Measurements from ENCODE around the gene SSC5D. TPM values are rescaled to one million over a fixed set of nuclear protein-coding genes. Genes with fewer than 3 reads are reported as not detected.

Gene SSC5D
- total RNA-seq, 1 experiment from 2014 or later, result 1.5 TPM

- TF ChIP-seq POLR2AphosphoS5 (IDR thresholded peaks at IDR 0.05; ENCODE audit: low read depth, low read length) (peak; percentile 54; the same call in 1 of the 2 replicates), MAX (IDR thresholded peaks at IDR 0.05) (no peak), FOSL1 (IDR thresholded peaks at IDR 0.05; ENCODE audit: low read depth) (no peak), ATF3 (IDR thresholded peaks at IDR 0.05) (no peak)
- Histone ChIP-seq H3K4me3 (replicated peaks in 1 of 2; ENCODE audit: low read depth in 1 of 2, low read length in 2 of 2) (no peak overlapping the region), H3K4me1 (ENCODE audit: control insufficient read depth in 1 of 2, insufficient read depth in 2 of 2, low read length in 2 of 2) (peaks cover 15 to 39% of the 10 kb centered on the region in 2 experiments), H3K79me2 (ENCODE audit: insufficient read depth, low read length) (peaks cover 13% of the 10 kb centered on the region; the same call in 1 of the 2 replicates), H4K20me1 (ENCODE audit: insufficient read depth) (no peaks in the 10 kb centered on the region), H3K9ac (ENCODE audit: low read length) (no peak overlapping the region), H3K4me2 (ENCODE audit: low read length) (no peak overlapping the region), H3K27ac (ENCODE audit: low read depth, low read length) (no peak overlapping the region), H3K27me3 (ENCODE audit: insufficient read depth, low read length) (no peaks in the 10 kb centered on the region), H3K9me3 (ENCODE audit: control insufficient read depth in 1 of 2, insufficient read depth in 1 of 2, low read depth in 1 of 2, low read length in 2 of 2) (no peaks in the 10 kb centered on the region), H3K9me2 (ENCODE audit: insufficient read depth) (no peaks in the 10 kb centered on the region), H2AFZ (ENCODE audit: low read depth, low read length, poor library complexity, severe bottlenecking) (no peak overlapping the region), H3K36me3 (ENCODE audit: control insufficient read depth in 1 of 2, insufficient read depth in 2 of 2, low read length in 2 of 2) (peaks cover 0 to 3% of the 10 kb centered on the region in 2 experiments; a peak in 1 of 4 replicates)
- POLR2A ChIA-PET, result no interaction called here
- ATAC-seq (no peak), DNase-seq (ENCODE audit: low read depth, low spot score) (no peak)
- RAD21 ChIA-PET (ENCODE audit: low non-redundant PET in 1 of 2, low total read pairs in 2 of 2, uncharacterized antibody in 2 of 2, unreplicated experiment in 2 of 2), result interaction anchor here in 1 of 2 experiments (0.5 to 0.7 kb wide), 2 partner anchors 167 to 188 kb away, joined by 3 to 4 read pairs; no protein-coding TSS in a partner anchor
- CTCF ChIA-PET, result no interaction called here
- no TSS peak for BruUV-seq (replicated peaks)
- intact Hi-C loops (cut with micrococcal nuclease), result no loop called here
Observed at GRCh38 chr19:55465460-55466240, 22.6 kb upstream of the SSC5D start.

DNA sequence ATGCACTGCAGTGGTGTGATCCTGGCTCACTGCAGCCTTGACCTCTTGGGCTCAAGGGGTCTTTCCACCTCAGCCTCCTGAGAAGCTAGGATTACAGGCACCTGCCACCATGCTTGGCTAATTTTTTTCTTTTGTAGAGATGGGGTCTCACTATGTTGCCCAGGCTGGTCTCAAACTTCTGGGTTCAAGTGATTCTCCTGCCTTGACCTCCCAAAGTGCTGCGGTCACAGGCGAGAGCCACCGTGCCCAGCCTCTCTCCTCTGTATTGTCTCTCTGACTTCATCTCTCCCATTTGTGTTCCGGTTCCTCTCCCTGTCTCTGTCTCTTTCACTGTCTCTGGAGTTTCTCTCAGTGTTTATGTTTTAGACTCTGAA, 22.0 kb upstream of the SSC5D start:
- peaks cover 0 to 9% of the 10 kb centered on the region in 2 experiments; a peak in 2 of 4 replicates for H3K36me3 ChIP-seq (ENCODE audit: control insufficient read depth in 1 of 2, insufficient read depth in 2 of 2, low read length in 2 of 2)

More for the DNA sequence above, 22.0 kb upstream of the SSC5D start:
- Histone ChIP-seq H3K4me2 (ENCODE audit: low read length) (no peak overlapping the region), H3K79me2 (ENCODE audit: insufficient read depth, low read length) (peaks cover 16% of the 10 kb centered on the region), H3K27ac (ENCODE audit: low read depth, low read length) (no peak overlapping the region), H3K9ac (ENCODE audit: low read length) (no peak overlapping the region), H3K27me3 (ENCODE audit: insufficient read depth, low read length) (no peaks in the 10 kb centered on the region), H3K9me2 (ENCODE audit: insufficient read depth) (no peaks in the 10 kb centered on the region), H3K9me3 (ENCODE audit: control insufficient read depth in 1 of 2, insufficient read depth in 1 of 2, low read depth in 1 of 2, low read length in 2 of 2) (no peaks in the 10 kb centered on the region), H3K4me1 (ENCODE audit: control insufficient read depth in 1 of 2, insufficient read depth in 2 of 2, low read length in 2 of 2) (peaks cover 15 to 38% of the 10 kb centered on the region in 2 experiments; a peak in 3 of 4 replicates), H4K20me1 (ENCODE audit: insufficient read depth) (no peaks in the 10 kb centered on the region), H2AFZ (ENCODE audit: low read depth, low read length, poor library complexity, severe bottlenecking) (no peak overlapping the region), H3K4me3 (replicated peaks in 1 of 2; ENCODE audit: low read depth in 1 of 2, low read length in 2 of 2) (no peak overlapping the region)
- ChIA-PET POLR2A (interaction anchor here (1.6 kb wide), 1 partner anchor 10 kb away, joined by 4 read pairs; the partner anchor contains the start of gene ZNF628), RAD21 (ENCODE audit: low non-redundant PET in 1 of 2, low total read pairs in 2 of 2, uncharacterized antibody in 2 of 2, unreplicated experiment in 2 of 2) (interaction anchor here in 1 of 2 experiments (0.6 to 0.7 kb wide), 2 partner anchors 40 to 166 kb away, joined by 3 read pairs; no protein-coding TSS in a partner anchor), CTCF (no interaction called here)
- DNase-seq (ENCODE audit: low read depth, low spot score) (no peak), ATAC-seq (no peak)
- BruUV-seq (replicated peaks), result no TSS peak
- intact Hi-C loops (cut with micrococcal nuclease), result no loop called here
- TF ChIP-seq POLR2AphosphoS5 (IDR thresholded peaks at IDR 0.05; ENCODE audit: low read depth, low read length) (no peak), CEBPB (IDR thresholded peaks at IDR 0.05; ENCODE audit: low read depth) (no peak), EZH2 (IDR thresholded peaks at IDR 0.05) (no peak), TCF7L2 (IDR thresholded peaks at IDR 0.05; ENCODE audit: borderline replicate concordance, extremely low read depth, insufficient read depth, insufficient read length) (no peak), EGR1 (IDR thresholded peaks at IDR 0.05; ENCODE audit: low read depth) (no peak)
- TF ChIP-seq, protein P1, sequence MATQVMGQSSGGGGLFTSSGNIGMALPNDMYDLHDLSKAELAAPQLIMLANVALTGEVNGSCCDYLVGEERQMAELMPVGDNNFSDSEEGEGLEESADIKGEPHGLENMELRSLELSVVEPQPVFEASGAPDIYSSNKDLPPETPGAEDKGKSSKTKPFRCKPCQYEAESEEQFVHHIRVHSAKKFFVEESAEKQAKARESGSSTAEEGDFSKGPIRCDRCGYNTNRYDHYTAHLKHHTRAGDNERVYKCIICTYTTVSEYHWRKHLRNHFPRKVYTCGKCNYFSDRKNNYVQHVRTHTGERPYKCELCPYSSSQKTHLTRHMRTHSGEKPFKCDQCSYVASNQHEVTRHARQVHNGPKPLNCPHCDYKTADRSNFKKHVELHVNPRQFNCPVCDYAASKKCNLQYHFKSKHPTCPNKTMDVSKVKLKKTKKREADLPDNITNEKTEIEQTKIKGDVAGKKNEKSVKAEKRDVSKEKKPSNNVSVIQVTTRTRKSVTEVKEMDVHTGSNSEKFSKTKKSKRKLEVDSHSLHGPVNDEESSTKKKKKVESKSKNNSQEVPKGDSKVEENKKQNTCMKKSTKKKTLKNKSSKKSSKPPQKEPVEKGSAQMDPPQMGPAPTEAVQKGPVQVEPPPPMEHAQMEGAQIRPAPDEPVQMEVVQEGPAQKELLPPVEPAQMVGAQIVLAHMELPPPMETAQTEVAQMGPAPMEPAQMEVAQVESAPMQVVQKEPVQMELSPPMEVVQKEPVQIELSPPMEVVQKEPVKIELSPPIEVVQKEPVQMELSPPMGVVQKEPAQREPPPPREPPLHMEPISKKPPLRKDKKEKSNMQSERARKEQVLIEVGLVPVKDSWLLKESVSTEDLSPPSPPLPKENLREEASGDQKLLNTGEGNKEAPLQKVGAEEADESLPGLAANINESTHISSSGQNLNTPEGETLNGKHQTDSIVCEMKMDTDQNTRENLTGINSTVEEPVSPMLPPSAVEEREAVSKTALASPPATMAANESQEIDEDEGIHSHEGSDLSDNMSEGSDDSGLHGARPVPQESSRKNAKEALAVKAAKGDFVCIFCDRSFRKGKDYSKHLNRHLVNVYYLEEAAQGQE (IDR thresholded peaks at IDR 0.05; ENCODE audit: low read depth), result no peak
